22Rv1 (cell line): Measurements from ENCODE around the gene SV2C.

Experiments
- ZFX ChIP-seq: fragments of 450-650 bp; IDR thresholded peaks from 2 replicates; pipeline ENCODE4 v1.6.1; 2017; ENCODE audit warnings: antibody characterized with exemption, borderline replicate concordance
- TF ChIP-seq, protein P1 (sequence below): fragments of 450-650 bp; IDR thresholded peaks from 2 replicates; pipeline ENCODE4 v1.5.1; 2017; ENCODE audit warnings: mild to moderate bottlenecking

- TF ChIP-seq, protein P1, sequence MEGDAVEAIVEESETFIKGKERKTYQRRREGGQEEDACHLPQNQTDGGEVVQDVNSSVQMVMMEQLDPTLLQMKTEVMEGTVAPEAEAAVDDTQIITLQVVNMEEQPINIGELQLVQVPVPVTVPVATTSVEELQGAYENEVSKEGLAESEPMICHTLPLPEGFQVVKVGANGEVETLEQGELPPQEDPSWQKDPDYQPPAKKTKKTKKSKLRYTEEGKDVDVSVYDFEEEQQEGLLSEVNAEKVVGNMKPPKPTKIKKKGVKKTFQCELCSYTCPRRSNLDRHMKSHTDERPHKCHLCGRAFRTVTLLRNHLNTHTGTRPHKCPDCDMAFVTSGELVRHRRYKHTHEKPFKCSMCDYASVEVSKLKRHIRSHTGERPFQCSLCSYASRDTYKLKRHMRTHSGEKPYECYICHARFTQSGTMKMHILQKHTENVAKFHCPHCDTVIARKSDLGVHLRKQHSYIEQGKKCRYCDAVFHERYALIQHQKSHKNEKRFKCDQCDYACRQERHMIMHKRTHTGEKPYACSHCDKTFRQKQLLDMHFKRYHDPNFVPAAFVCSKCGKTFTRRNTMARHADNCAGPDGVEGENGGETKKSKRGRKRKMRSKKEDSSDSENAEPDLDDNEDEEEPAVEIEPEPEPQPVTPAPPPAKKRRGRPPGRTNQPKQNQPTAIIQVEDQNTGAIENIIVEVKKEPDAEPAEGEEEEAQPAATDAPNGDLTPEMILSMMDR = peak; percentile 47
- TF ChIP-seq ZFX = no peak
These were observed 254.8 kb downstream of the SV2C start for GRCh38 chr5:76337953-76338451.
